GM12801 (cell line): ENCODE measurements around the gene KRTAP4-3.
"Not testable (repeated sequence)": the region's sequence is repeated elsewhere in the genome, so short reads cannot be mapped to it uniquely, and the experiment has no call there.

Source experiments
- TF ChIP-seq, protein P1 (sequence below): IDR thresholded peaks from one replicate; pipeline ENCODE4 v1.5.1; 2011; ENCODE audit warnings: control low read depth; ENCODE audit not compliant: insufficient read length; ENCODE audit errors: extremely low read depth

The KRTAP4-3 gene

DNA sequence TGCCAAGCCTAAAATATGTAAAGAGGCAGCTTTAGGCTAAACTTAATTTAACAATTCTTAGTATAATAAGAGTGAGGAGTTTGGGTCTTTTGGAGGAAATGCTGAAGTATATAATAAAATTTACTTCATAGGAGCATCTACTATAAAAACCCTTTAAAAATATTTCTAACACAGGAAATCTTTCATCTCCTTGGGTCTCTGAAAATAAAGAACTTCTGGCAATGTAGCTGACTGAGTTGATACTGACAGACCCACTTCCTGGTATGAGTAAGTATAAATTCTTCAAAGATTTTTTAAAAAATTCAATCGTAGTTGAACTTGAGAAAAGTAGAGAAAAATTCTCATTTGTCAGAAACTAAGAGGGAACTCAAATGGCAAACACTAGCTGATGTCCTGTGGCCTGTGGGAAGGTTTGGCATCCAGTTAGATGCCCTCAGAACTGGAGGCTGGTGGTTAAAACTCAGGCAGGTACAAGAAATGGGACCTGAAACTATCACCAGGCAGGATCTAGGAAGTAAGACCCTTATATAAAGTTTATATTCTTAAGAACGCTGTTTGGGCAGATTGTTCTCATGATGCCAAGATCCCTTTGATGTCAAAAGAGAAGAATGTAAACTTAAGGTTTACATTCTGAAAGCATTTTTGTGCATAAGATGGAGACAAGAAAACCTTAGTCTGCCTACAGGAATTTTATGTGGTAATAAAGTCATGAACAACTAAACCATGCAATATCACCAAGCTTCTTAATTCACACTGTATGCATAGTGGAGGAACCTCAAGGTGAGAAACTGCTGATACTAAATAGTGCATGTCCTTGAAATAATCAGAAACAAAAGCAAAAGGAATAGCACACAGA, 33.9 kb downstream of the KRTAP4-3 start:
- TF ChIP-seq, protein P1, sequence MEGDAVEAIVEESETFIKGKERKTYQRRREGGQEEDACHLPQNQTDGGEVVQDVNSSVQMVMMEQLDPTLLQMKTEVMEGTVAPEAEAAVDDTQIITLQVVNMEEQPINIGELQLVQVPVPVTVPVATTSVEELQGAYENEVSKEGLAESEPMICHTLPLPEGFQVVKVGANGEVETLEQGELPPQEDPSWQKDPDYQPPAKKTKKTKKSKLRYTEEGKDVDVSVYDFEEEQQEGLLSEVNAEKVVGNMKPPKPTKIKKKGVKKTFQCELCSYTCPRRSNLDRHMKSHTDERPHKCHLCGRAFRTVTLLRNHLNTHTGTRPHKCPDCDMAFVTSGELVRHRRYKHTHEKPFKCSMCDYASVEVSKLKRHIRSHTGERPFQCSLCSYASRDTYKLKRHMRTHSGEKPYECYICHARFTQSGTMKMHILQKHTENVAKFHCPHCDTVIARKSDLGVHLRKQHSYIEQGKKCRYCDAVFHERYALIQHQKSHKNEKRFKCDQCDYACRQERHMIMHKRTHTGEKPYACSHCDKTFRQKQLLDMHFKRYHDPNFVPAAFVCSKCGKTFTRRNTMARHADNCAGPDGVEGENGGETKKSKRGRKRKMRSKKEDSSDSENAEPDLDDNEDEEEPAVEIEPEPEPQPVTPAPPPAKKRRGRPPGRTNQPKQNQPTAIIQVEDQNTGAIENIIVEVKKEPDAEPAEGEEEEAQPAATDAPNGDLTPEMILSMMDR = no peak

- TF ChIP-seq, protein P1 = no peak
Observed at GRCh38 chr17:41131979-41132378, 36.0 kb downstream of the KRTAP4-3 start.

DNA sequence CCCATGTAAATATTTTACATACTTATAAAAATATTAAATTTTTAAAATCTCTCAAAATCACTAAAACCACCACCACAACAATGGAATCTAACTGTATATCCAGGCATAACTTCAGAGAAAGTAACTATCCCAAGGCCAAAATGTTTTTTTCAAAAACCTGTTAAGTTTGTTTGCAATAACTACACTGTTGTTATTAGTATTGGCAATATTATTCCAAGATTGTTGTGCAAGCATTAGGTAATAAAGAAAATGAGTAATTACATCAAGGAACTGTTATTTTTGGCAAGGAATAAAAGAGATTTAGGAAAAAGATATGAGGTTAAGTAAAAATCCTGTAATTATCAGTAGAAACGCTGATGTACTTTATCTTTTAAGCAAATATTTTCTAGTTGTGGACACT, 40.6 kb downstream of the KRTAP4-3 start:
- TF ChIP-seq, protein P1 = no peak

- TF ChIP-seq, protein P1 = no peak
Observed at GRCh38 chr17:41126412-41126811, 41.6 kb downstream of the KRTAP4-3 start.

GRCh38 chr17:41125064-41125463, 43.0 kb downstream of the KRTAP4-3 start:
- TF ChIP-seq, protein P1 = no peak

GRCh38 chr17:41123991-41124371, 44.0 kb downstream of the KRTAP4-3 start, which contains the start of gene KRTAP4-12:
Gene KRTAP4-12 (minus strand): TSS chr17:41124182. CDS start chr17:41124122, 60 bp downstream.
- TF ChIP-seq, protein P1 = not testable (repeated sequence)

DNA sequence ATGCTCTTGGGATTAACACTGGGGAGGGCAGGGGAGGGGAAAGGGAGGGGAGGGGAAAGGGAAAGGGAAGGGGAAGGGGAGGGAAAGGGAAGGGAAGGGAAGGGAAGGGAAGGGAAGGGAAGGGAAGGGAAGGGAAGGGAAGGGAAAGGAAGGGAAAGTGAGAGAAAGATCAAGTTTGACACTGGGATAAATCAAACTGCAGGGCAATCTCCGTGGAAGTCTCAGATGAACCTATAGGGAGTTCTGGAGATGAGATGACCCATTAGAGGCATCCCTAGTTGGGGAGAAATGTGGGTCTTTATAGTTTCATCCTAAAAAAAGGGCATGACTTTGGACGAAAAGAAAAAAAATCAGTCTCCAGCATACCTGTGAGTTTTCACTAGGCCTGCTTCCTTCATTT, 46.3 kb downstream of the KRTAP4-3 start:
- TF ChIP-seq, protein P1 = no peak
